Renal cortex interstitium (tissue), 11 donors: ENCODE data around the gene RSPO4. TPM values are rescaled to one million over a fixed set of nuclear protein-coding genes. Genes with fewer than 3 reads are reported as not detected.

Experiments used
- DNase-seq, 11 donors: peaks; one replicate each; pipeline ENCODE4 v3.0.0-alpha.2; 2013; ENCODE audit warnings: low read depth in 9 of 11, low spot score in 4 of 11; ENCODE audit errors: extremely low read depth in 1 of 11
- polyA plus RNA-seq, 3 donors: library from polyadenylated mRNA; unstranded; fragments of 120-200 nt; gene quantifications; one replicate each; pipeline ENCODE4 v1.2.1, GENCODE V29; 2013; ENCODE audit not compliant: insufficient read length in 3 of 3

The RSPO4 gene
- polyA plus RNA-seq, 3 donors = 1.3 to 1.9 (median 1.9) TPM

DNA sequence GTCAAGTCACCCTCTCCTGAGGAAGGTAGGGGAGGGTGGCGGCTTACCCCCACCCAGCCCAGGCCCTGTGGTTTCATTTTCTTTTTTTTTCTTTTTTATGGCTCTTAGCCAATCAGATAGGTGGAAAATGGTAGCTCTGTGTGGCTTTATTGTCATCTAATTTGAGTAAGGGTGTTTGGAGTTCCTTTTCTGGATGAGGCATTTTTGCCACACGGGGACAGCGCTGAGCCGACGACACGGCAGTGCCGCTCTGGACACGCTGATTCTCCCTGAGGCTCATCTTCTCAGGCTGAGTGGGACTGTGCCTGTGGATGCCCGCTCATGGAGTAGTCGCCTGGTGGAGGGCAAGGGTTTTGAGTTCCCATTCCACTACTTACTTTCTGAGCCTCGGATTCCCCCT, 48.4 kb downstream of the RSPO4 start:
- no peak for DNase-seq

DNA sequence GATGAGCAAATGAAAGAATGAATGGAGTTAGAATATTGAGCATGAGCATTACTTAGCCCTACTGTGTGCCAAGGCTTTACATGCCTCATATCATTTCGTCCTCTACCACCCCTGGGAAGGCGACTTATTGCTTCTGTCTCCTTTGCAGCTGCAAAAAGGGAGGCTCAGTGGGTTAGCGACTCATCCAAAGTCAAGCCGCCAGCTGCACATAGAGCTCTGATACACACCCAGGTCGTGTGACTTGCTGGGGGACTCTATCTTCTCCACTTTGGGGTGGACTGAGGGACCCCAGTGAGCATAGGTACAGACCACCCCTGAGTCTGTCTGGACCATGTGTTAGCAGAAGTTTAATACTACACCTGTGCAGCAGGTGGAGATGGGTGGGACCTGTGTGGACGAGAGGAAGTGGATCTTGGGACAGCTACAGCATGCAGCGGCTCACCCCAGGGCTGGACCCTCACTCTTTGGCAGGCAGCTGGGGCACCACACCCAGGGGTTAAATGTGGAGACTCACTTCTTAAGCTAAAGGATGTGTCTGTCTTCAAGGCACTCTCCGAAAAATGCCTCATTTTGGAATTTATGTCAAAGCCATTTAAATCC, 49.8 kb downstream of the RSPO4 start:
- DNase-seq = no peak

DNA sequence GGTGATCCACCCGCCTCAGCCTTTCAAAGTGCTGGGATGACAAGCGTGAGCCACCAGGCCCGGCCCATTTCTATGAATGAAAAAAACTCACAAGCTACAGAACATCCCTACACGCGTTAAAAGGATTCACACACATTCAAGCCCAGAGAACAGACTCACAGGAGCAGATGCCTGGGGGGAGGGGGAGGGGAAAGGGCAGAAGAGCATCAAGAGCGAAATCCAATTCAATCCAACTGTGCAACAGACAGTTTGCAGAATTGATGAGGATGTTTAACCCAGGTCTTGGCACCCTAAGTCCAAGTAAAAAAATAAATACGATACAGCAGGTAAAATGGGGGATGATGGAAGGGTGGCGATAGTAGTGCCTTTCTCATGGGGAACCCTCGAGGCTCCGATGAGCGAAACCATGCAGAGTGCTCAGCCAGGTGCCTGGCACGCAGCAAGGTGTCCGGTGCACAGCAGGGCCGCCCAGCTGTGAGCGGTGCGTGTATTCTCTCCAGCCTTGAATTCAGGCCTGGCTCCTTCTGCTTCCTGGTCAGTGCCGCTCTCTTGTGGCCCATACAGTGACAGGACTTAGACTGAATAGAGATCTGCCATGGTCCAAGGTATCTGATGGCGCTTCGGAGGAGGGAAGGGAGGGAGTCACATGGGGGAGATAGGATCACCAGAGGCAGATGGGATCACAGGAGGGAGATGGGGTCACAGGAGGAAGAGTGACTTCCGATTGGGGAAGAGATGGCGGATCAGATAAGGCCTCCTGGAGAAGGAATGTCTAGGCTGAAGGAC, 50.5 kb downstream of the RSPO4 start:
- DNase-seq = no peak

DNA sequence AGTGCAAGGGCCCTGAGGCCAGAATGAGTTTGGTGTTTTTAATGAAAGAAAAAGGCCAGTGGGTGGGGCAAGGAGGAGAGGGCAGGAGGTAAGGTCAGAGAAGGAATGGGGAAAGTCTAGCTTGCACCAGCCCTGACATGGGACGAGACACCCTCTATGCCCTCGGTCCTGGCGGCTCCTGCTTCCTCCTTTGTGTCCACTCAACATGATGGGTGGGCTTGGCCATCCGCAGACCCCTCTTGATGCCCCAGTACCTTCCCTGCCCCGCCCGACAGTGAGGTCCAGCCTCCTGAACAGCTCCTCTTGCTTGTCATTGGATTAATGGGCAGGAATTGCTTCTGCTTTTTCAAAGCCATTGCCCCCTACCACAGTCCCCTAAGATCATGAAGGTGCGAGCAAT, 52.4 kb downstream of the RSPO4 start:
- no peak for DNase-seq

DNA sequence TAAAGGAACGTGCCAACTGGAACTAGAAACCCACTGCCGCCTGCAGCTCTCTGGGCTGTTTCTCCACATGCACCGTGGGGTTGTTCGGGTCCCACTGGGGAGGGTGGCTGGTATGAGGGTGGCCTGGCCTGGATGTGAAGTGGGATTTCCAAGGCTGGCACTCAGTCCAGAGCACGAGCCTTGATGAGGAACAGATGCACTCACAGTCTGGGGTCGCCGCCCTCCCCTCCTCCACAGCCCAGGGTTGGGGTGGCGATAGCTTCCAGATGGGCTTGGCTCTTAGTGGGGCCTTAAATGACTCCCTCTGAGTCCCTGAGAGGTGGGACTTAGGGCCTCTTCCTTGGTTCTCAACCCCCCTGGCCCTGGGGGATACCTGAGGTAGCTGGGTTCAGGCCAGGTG, 55.3 kb downstream of the RSPO4 start:
- no peak for DNase-seq

DNA sequence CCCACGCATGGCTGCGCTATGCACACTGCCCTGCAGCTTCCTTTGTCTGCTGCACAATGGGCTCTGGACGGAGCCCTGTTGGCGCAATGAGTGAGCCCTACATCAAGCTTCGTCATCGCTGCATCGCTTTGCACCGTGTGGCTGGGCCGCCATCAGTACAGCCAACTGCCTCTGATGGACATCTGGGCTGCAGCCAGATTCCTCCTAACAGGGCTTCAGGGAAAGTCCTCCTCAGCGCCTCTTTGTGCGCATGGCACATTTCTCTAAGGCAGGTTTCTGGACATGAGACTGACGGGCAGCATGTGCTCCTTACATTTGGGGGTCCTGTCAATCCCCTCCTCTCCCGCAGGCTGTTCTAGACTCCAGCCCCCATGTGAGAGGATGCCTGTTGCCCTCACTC, 56.3 kb downstream of the RSPO4 start:
- DNase-seq = no peak

DNA sequence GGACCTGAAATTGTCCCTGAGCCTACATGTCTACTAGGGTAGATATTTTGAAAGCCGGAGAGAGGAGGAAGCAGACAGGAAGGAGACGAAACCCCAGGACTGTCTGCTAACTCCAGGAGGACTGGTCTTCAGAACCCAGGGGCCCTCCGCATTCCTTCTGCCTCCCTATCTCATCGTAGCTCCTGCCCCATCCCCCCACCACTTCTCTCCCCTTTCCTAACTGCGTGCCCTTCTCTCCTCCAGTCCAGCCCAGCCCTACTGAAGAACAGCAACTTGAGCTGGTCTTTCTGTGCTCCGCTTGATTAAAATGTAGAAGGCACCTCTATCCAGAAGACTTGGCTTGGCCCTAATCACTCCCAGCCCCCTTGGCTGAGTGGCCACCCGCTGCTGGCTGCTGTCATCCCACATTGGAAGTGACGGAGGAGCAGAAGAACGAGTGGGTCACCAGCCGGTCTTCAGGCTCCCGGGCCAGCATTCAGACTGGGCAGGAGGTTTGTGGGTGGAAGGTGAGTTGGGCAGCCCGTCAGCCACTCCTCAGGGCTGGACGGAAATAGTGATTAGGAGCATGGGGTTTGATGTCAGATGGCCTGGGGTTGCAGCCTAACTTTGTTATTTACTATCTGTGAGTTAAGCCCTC, 57.2 kb downstream of the RSPO4 start:
- DNase-seq = no peak

DNA sequence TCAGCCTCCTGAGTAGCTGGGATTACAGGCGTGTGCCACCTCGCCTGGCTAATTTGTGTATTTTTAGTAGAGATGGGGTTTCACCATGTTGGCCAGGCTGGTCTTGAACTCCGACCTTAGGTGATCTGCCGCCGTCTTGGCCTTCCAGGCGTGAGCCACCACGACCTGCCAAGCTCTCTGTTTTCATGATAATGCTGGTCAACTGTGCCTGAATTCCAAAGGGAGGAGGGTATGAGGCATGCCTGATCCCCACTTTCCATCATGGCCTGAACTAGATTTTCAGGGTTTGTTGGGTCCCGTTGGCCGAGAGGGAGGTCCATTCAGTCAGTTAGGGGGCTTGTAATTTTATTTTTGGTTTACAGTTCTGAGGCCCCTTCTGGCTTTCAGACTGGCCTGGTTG, 58.0 kb downstream of the RSPO4 start:
- DNase-seq = no peak

DNA sequence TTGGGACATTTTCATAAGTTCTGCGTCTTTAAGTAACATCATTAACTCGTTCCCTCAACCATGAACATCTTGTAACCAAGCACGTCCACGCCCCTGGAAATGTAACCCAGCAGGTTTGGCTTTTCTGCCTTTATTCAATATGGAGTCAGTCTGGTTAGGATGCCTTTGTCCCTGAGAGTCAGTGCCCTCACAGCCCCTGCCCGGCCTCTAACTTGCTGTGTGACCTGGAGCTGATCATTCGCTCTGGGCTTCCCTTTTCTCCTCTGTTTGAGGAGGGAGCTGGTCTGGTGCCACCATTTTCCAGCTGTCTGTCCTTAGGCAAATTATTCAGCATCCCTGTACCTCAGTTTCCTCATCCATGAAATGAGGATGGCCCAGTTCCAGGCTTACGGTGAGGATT, 59.5 kb downstream of the RSPO4 start:
- DNase-seq = peak in 2 of 11 donors; percentile 10 to 12

DNA sequence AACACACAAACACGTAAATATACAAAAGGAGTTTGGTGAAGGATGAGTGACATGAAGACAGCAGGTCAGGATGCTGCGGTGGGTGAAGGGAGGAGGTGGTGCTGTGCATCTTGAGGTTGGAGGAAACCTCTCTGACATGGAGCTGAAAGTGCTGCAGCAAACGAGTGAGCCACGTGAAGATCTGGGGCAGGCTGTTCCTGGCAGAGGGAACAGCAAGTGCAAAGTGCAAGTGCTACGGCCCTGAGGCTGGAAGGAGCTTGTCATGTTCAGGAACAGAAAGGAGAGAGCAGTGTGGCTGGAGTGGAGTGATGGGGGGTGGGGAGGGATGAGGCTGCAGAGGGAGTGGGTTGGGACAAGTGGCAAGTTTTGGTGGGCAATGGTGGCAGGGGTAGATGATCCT, 61.2 kb downstream of the RSPO4 start:
- DNase-seq = no peak

DNA sequence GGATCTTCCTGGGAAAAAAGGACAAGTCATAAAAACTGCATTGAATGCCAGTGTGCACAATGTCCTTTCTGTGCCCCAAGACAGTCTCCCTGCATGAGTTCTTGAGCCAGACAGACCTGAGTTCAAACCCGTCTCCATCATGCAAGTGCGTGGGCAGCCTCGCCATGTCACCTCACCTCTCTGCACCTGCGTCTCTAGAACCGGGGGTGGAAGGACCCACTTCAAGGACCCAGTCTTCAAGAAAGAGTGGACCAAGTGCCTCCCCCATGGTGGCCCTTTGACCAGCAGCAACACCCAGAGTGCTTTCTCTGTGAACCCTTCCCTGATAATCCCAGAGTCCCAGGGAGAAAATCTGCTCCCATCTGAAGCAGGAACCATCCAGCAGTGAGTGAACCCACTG, 62.5 kb downstream of the RSPO4 start:
- no peak for DNase-seq

DNA sequence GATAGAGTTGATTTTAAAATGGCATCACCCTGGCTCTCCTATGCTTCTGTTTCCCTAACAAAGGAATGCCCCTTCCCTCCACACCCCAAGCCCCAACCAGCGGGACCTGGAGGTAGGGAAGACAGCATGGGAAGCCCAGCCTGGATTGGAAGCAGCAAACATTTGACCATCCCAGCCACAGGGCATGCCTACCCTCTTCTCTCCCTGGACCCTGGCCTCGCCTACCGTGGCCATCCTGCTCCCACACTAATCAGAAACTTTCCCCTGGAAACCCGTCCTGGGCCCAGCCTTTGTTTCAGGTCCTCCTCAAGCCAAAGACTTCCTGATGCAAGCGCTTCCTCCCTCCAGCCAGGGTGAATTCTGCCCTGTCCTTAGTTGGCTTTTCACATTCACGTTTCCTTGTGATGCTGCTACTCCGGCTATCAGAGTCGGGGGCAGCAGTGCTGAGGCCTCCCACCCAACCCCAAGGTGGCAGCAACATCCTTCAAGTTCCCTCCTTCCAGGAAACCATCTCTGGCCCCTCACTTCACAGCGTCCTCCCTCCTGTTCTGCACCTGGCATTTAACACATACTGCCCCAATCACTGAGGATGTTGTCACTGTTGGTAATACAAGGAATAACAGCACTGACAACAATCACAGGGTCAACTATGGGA, 67.8 kb downstream of the RSPO4 start:
- no peak for DNase-seq

DNA sequence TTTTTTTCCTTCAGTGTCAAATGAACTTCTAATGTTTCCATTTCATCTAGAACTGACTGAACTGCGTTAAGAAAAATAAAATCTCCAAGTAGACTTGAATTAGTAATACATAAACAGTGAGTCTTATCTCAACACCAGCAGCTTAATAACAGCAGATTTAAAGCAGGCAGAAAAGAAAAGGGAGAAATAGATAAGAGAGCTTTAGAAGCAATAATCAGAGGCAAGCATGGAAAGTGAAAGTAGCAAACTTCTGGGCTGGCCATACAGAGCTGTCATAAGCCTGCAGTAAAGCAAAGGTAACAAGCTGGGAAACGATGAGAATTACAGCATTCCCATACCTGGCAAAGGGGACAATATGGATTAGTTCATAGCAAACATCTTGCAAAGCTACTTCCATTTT, 69.1 kb downstream of the RSPO4 start:
- DNase-seq = no peak

DNA sequence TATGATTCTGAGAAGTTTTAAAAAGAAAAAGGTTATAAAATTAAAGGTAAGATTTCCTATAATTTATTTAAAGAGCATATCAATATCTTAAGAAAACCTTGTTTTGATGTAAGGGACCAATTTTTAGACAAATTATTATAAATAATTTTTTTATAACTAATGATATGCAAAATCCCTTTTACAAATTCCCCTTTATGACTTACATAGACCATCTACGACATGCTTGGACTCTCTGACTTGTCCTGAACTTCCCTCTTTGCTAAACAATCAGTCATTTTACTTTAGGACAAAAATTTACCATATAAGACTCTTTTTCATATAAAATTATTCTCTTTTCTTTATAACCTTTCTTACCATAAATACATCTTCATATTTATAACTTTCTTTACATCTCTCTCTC, 70.7 kb downstream of the RSPO4 start:
- no peak for DNase-seq

DNA sequence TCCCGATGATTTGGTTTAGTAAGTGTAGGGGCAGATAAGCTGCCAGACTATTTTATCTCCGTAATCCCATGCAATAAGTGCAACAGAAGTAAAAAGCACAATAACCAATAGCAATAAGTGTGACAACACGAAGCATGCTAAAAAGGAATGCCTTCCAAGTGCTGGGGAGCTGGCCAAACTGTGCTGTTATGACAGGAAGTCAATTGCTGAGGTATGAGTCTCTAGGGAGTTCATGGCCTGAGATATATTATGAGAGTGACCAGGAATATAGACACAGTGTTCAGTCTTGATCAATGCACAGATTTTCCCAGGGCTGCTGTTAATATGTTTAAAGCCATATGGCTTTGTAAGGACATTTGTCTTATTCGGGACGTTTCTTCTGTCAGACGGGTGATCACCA, 75.4 kb downstream of the RSPO4 start:
- no peak for DNase-seq

DNA sequence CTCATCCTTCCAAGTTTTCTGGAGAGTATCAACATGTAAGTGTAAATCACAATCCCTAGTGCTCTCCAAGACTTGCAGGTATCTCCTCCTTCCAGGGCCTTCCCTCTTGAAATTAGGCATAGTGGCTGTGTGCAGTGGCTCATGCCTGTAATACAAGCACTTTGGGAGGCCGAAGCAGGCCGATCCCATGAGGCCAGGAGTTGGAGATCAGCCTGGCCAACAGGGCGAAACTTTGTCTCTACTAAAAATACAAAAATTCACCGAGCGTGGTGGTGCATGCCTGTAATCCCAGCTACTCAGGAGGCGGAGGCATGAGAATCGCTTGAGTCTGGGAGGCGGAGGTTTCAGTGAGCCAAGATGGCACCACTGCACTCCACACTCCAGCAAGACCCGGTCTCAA, 76.6 kb downstream of the RSPO4 start:
- no peak for DNase-seq

DNA sequence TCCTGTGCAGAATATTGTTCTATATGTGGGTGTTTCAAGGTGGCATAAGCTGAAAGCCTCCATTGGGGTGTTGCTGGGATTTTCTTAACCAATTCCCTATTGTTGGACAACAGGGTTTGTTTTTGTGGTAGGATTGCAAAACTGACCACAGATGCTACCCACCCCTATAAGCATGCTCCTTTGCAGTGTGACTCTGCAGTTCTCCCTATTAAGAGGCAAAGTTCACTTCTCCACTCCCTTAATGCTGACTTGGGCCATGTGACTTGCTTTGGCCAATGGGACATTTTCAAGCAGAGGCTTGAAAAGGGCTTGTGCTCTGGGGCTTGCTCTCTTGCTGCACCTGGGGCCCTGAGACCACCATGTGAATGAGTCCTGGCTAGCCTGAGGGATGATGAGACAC, 77.5 kb downstream of the RSPO4 start:
- no peak for DNase-seq

DNA sequence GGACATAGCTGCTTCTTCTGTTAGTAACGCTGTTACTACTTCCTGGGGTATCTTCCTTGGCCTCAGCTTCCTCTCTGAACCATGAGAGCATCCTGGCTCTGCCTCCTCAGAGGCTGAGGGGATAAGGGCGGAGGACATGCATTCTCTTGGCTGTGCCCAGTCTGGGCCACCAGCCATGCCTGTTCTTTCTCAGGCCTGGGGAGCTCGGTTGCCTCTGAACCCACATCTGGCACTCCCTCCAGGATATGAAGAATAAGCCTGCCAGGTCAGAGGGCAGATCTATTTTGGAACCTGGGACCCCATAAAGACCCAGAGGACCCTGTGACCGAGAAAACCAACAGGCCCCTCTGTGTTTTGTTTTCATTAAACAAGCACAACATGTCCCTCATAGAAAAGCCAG, 79.3 kb downstream of the RSPO4 start:
- no peak for DNase-seq

DNA sequence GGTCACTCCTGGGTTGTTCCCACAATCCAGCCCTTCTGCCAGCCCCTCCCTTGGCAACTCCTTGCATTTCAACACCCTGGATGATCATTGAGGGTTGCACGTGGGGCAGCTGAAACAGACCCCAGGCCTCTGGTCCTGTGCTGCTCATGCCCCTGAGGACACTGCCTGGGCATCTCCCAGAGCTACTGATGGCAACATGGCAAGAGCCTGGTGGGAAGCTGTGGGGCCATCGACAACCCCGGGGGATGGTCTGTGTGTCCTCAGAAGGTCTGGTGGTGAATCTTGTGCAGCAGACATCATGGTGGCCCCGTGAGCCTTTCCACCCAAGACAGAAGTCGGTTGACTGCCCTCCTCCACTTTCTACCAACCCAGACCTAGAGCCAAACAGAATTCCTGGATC, 81.0 kb downstream of the RSPO4 start:
- no peak for DNase-seq

DNA sequence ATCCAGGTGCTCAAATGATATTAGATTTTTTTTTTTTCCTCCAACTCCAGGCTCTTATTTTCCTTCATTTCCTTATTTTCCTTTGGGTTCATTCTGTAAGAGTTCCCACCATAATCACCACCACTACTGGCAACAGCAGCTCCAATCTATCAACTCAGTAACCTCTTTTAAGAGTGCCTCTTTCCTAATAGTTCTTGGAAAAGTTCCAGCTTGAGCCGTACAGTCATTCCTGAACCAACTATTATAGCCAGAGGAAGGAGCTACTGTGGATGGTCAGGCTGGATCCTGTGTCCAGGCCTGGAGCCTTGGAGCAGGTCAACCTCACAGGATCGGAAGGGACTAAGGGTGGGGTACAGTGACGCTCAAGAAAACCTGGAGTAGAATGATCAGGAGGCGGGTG, 81.8 kb downstream of the RSPO4 start:
- DNase-seq = no peak
